IPS-11a (cell line): Measurements from ENCODE around the gene ZNF521.
"Not testable (repeated sequence)": the region's sequence is repeated elsewhere in the genome, so short reads cannot be mapped to it uniquely, and the experiment has no call there.

Experiments
- H3K4me3 ChIP-seq: one replicate; pipeline ENCODE4 v1.5.1; 2013; ENCODE audit warnings: low read depth, low read length, control low read depth

Gene ZNF521

DNA sequence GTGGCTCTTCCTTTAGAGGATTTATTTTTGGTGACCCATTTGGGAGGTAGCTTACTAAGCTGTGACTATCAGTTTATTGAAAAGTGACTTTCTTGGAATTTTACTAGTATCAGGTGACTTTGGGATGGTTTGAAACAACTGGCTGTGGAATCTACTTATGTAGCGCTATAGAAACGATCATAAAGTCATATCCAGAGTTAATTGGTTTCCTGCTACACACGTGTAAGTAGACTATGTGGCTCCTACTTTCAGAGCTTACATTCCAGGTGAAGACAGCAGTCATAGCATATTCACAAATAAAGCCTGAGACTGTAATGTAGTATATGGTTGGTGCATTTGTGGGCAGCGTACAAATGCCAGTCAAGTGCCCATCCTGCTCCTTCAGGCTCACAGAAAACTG, 308.9 kb downstream of the ZNF521 start:
- H3K4me3 ChIP-seq = no peak overlapping the region

DNA sequence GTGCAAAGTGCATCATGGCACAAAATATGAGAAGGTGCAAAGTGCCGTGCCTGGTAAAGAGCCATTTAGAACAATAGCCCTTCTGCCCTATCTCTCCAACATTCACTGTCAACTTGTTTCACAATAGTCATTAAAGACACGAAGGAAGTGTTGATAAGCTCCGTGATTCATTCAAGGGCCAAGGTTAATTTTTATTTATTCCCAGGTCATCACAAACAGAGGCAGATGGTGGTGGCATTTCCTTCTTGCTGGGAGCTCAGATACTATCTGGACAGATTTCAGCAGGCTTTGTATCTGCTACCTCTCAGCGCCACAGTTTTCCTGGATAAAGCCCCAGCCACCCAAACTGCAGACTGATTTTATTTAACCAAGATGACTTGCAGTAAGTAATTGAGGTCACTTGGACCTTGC, 309.3 kb downstream of the ZNF521 start:
- H3K4me3 ChIP-seq = no peak overlapping the region

GRCh38 chr18:25039781-25040180, 312.2 kb downstream of the ZNF521 start:
- H3K4me3 ChIP-seq = no peak overlapping the region

- H3K4me3 ChIP-seq = no peak overlapping the region
These were observed 313.7 kb downstream of the ZNF521 start for GRCh38 chr18:25038261-25038660.

- no peak overlapping the region for H3K4me3 ChIP-seq
These were observed 318.1 kb downstream of the ZNF521 start for GRCh38 chr18:25033747-25034471.

DNA sequence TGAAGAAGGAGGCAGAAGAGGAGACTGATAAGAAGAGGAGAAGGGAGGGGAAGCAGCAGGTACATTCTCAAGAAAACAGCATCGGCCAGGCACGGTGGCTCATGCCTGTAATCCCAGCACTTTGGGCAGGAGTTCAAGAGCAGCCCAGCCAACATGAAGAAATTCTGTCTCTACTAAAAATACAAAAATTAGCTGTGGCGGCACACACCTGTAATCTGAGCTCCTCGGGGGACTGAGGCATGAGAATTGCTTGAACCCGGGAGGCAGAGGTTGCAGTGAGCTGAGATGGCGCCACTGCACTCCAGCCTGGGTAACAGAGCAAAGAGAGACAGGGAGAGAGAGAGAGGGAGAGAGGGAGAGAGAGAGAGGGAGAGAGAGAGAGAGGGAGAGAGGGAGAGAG, 318.8 kb downstream of the ZNF521 start:
- H3K4me3 ChIP-seq = not testable (repeated sequence)

- H3K4me3 ChIP-seq = no peak overlapping the region
These were observed 322.2 kb downstream of the ZNF521 start for GRCh38 chr18:25029802-25030201.

DNA sequence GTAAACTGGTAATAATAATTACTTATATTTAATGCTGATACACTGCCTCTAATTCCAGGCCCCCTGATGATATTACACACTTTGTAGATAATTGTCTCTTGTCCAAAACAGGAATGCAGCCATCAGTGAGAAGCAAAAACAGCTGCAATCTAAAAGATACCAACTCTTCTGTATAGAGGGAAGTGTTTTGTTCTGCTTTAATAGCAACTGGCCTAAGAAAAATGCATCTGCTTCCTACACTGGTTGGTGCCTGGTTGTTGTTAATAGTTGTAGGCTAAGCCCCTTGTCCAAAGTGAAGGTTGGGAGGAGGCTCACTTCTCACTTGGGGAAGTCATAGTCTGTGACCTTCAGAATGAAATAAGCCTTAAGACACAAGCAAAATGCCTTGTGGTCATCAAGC, 332.0 kb downstream of the ZNF521 start:
- no peak overlapping the region for H3K4me3 ChIP-seq

DNA sequence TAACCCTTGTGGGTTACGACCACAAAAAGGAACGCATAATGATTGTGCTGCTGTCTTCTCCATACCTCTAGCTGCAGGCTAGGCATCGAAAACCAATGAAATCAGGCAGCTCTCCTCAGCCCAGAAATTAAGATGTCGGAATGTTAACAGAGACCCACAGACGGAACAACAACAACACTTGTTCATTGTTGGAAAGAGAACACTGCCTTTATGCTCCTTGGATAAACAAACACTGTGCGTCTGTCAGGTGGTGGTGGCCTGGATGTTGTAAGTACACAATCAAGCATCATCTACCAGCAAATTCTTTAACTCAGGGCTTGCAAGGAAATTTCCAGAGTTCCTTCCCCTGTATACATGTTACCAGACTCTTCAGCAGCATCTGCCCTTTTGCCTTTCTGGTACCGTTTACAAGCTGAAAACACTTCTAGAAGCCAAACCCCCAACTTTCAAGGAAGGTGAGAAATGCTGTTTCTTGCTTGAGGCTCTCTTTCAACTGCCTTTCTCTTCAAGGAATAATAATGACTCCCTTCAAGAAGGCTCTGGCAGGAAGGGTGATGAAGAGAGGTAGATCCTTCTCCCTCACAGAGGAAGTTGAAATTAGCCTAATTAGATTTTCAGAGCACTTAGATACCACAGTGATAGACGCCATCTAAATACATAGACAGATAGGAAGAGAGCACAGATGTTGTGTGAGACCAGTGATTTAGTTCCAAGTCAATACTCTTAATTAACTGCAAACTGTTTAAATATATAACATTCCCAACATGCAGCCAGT, 332.7 kb downstream of the ZNF521 start:
- H3K4me3 ChIP-seq = no peak overlapping the region

- no peak overlapping the region for H3K4me3 ChIP-seq
These were observed 335.3 kb downstream of the ZNF521 start for GRCh38 chr18:25016666-25017065.

DNA sequence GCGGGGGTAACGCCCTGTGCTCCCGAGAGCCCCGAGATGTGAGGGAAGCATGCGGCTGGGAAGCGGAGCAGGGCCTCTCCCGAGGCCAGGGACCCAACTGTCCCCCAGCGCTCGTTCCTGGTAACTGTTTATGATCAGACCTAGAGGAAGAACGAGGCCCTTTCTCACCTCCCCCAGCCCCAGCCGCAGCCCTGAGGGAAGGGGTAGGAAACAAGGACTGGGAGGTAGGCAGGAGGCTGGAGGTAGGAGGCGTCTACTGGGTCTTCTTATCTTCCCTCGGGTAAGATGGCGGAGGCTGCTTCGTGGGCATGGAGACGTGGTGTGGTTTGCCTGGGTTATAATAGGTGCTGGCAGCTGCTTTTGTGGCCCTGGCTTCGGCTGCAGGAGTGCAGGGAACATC, 335.8 kb downstream of the ZNF521 start:
- H3K4me3 ChIP-seq = no peak overlapping the region
